NCI-H1048 (cell line): ENCODE results near the gene RHCG.
A peak's percentile ranks its signal among the peaks of the same experiment; 100 is the strongest.
"Not testable (repeated sequence)": the region's sequence is repeated elsewhere in the genome, so short reads cannot be mapped to it uniquely, and the experiment has no call there.

Experiments used
- DNase-seq: peaks from one replicate; lab custom pipeline; 2025; lab: John Stamatoyannopoulos, UW

The RHCG gene

DNA sequence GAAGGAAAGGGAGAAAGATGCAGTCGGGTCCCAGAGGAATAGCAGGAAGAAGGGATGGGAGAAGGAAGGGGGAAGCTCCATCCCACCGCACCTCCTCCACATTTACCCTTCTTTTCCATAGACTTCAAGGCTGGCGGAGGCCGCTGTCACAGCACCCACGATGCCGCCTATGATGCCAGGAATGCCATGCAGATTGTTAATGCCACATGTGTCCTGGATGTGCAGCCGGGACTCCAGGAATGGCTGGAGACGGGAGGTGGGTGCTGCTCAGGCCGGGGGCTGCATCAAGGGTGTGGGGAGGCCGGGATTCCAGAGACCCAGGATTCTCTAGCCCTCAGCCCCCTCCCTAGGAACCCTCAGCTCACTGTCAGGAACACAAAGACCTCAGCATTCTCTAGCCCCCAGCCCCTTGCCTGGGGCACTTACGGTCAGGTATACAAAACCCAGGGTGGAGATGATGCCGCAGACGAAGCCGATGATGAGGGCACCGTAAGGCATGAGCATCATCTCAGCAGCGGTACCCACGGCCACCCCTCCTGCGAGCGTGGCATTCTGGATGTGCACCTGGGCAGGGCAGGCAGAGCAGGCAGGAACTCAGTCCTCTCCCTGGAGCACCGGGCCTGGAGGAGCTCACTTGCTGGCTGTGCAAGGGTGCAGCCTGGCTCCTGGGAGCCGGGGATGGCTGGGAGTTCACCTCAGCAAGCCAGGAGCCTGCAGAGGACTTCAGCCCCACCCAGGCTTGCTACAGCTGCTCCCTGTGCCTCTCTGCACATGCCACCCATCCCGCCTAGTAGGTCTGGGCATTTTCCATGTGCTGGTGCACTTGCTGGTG is 18.8 kb downstream of the RHCG start:
- DNase-seq, result no peak

DNA sequence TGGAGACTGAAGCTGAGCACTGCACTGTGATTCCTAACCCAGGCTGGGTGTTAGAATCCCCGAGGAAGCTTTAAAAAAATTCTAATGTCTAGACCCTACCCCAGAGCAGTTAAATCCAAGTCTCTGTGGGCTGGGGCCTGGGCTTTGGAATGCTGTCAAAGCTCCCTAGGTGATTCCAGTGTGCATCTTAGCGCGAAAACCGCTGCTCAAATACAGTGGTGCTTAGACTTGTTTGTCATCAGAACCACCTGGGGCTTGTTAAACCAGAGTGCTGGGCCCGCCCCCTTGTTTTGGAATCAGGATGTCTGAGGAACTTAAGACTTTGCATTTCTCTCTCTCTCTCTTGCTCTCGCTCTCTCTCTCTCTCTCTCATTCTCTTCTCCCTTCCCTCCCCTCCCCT is 20.7 kb downstream of the RHCG start:
- DNase-seq, result no peak

- DNase-seq, result peak; percentile 34
Measured at GRCh38 chr15:89472785-89473256, 23.6 kb downstream of the RHCG start.

DNA sequence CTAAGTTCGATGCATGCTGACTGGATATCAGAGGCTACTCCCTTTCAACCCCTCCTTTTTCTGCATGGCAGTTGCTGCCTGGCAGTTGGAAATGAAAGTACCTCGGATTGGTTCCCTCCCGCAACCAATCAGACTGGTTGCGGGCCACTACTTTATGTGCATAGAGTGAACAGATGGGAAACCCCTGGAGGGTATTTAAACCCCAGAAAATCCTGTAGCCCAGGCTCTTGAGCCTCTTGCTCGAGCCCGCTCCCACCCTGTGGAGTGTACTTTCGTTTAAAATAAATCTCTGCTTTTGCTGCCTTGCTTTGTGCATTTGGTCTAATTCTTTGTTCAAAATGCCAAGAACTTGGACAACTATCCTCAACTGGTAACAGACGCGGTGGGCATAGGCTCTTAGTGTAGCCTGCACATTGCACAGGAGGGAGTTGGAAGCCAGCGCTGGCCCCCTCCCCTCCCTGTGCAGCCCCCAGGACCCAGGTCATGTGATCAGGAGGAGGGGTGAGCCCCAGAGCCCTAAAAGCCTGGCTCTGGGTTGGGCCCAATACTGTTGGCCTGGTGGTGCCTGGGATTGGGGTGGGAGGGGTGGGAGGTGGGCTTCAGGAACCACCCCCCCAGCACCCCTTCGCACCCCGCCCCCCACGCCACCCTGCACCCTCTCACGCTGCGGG is 26.8 kb downstream of the RHCG start:
- no peak for DNase-seq

DNA sequence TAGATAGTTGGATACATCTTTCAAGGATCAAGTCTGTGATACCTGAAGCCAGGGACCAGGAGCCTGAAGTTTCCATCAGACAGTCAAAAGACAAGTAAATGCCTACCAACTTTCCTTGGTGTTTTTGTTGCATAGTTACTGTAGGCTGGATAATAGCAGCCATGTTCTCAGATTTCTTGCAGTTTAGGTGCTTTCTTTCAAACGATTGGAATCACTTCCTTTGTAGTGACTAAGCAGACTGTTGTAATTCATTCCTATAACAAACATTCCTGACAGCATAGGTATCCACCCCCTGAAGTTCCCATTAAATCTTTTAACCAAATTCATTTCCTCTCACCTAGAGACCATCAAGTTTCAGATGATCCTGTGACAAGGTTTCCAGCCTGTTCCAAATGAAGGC is 27.6 kb downstream of the RHCG start:
- DNase-seq, result not testable (repeated sequence)

- DNase-seq, result no peak
Measured at GRCh38 chr15:89463113-89463512, 33.3 kb downstream of the RHCG start.

GRCh38 chr15:89462198-89462912 is 34.0 kb downstream of the RHCG start:
- DNase-seq, result peak; percentile 75

DNA sequence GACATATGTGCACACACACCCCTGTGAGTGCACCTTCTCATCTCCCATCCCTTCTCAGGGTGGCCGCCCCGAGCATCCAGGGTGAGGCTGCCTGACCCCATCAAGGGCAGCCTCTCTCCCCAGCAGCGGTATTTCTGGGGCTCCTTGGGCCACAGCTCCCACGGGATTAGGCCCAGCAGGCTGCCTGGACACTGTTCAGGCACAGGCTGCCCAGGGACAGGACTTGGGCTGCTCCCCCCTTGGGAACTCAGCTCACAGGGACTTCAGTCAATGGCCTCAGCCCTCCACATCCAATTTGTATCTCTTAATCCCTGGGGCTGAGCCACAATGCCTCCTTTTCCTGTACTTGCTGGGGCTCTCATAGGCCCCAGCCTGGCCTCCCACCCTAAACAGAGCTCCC is 35.0 kb downstream of the RHCG start:
- no peak for DNase-seq

DNA sequence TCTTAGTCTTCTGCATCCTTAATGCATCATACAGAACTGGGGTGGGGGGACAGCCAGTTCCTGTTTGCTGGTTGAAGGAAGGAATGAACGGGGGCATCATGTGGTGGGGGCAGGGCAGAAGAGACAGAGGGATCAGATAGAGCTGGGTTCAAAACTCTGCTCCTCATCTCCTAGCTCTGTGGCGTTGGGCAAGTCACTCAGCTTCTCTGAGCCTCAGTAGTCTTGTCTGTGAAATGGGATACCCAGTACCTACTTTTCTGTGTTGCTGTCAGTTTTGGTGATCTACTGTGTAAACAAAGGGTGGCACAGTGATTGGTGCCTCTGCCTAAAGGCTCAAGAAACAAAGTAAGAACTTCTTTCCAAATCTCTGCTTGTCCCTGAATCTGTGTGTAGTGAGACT is 36.3 kb downstream of the RHCG start:
- no peak for DNase-seq

DNA sequence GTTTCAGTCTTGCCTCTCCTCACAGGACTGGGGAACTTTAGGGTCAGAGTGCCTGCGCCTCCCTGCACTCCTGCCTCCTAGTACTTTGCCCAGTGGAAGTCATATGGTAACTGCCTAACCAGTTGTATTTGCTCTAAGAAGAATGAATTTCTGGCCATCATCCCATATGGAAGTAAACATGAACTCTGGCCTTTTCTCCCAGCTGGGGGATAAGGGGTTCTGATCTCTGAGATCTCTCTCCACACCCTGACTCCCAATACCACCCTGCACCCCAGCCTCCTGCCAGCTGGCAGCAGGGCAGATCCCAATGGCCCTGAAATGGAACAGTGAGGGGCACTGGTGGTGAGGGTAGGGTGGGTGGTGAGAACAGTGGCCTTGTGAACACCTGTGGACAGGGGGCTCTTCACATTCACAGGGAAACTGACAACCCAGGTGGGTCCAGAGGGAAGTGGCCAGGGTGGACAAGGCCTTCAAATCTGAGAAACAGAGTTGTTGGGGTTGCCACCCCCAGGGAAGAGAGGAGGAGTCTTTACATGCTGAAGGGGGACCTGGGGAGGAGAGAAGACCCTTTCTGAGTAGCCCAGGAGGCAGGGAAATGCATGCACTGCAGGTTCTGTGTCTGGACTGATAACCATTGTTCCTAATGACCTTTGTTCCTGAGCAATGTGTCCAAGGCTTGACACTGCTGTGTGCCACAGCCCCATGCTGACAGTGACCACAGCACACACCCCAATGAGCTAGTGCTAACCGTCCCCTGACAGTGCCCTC is 36.9 kb downstream of the RHCG start:
- no peak for DNase-seq

DNA sequence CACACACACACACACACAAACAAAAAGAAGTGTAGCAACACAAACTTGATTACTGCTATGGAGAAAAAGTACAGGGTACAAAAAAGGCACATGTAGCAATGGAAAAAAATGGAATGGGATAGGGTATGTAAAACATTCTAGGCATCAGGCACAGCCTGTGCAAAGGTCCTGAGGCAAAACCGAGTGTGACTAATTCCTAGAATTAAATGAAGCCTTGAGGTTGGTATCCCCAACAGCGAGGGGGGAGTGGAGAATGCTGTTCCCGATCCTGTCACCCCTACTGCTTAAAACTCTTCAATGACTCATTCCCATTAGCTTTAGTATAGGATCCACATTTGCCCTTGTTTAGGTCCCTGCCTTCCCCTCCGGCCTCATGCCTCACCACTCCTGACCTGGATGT is 37.9 kb downstream of the RHCG start:
- no peak for DNase-seq

GRCh38 chr15:89457086-89457485 is 39.3 kb downstream of the RHCG start:
- no peak for DNase-seq

DNA sequence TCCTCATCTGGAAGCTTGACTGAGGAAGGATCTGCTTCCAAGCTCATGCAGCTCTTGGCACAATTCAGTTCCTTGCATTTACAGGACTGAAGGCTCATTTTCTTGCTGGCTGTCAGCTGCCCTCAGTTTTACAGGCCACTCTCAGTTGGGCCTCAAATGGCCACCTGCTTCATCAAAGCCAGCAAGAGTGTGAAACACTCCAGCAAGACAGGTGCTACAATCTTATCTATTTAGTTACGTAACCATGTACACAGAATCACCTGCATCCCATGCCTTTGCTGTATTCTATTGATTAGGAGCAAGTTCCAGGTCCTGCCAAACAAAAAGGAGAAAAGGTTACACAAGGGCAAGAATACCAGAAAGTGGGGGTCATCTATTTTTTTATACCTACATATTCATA is 40.8 kb downstream of the RHCG start:
- DNase-seq, result no peak

- DNase-seq, result no peak
Measured at GRCh38 chr15:89452330-89452836, 44.0 kb downstream of the RHCG start.

DNA sequence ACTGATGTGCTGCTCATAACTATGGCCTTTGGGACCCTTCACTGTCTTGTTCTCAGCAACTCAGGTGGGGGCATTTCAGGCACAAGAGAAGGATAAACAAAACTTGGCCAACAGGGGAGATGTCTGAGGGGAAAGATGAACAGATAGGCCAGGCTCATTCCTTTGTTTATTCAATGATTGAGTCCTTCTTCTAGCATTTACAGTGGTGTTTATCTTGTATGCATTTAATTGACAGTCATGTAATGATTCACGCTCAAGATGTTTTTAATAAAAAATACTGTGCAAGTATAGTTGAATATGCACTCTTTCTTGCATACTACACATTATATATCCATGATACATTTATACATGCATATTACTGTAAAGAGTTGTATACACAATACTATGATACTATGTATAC is 44.5 kb downstream of the RHCG start:
- DNase-seq, result no peak

GRCh38 chr15:89450076-89451006 is 46.0 kb downstream of the RHCG start:
- no peak for DNase-seq

DNA sequence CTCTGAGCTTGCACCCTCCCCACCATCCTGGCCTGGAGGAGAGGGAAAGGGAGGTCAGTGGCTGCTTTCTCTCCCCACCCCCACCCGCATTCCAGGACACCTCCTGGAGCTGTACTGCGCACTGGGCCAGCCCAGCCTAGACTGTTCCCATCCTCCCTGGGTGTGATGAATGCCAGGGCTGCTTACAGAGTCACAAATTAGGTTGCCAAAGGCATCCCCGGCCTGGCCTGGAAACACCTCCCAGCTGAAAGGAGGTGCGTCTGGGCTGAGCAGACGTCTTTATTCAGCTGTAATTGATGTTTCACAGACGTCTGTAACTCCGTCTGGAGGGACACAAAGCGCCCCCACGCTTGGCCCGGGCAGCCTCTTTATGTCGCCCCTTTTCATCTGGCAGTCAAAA is 47.6 kb downstream of the RHCG start:
- no peak for DNase-seq

- no peak for DNase-seq
Measured at GRCh38 chr15:89447676-89448075, 48.7 kb downstream of the RHCG start.

GRCh38 chr15:89446255-89446891 is 50.0 kb downstream of the RHCG start:
- no peak for DNase-seq

DNA sequence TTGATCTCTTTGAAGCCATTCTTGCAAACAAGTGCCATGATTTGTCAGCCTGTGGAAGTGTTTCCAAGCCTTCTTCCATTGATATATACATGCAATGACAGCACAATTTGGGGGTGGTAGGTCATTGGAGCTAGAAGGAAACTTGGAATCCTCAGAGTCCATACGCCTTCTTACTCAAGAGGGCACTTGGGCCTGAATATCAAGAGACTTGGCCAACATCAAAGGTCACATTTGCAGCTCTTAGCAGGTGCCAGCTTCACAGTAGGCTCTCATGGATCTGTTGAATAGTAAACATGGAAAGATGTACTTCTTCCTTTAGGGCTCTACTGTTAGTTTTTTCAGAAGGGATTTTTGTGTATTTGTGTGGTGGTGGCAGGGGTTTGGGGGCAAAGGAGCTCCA is 50.9 kb downstream of the RHCG start:
- DNase-seq, result no peak
